ENCODE results near the gene KREMEN1.
A peak's percentile ranks its signal among the peaks of the same experiment; 100 is the strongest.
"Not testable (repeated sequence)": the region's sequence is repeated elsewhere in the genome, so short reads cannot be mapped to it uniquely, and the experiment has no call there.

The KREMEN1 gene

DNA sequence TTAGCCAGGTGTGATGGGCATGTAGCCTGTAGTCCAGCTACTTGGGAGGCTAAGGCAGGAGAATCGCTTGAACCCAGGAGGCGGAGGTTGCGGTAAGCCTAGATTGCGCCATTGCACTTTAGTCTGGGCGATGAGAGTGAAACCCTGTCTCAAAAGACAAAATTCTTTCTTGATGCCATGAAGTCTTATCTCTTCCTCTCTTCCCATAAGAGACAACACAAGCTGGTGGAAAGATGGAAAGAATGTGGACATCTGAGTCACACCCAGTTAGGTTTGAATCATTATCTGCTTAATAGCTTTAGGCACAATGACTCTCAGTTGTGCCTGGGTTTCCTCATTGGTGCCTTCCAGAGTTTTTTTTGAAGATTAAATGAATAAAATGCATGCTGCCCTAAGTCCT lies 35.3 kb downstream of the KREMEN1 start:
- DNase-seq: no peak

DNA sequence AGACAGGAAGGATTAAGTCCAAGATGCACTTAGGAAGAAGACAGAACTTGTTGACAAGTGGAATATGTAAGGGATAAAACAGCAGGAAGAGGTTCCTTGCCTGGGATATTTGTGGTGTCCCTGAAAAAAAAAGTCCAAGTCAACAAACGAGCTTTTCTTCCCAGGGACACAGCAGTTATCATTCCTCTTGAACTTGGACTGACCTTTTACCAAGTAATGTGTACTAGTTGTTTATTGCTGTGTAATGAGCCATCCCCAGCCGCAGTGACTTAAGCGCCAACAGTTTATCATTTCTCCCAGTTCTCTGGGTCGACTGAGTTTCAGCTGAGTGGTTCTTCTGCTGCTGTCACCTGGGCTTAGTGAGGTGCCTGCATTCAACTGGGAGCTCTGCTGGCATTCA lies 37.0 kb downstream of the KREMEN1 start:
- DNase-seq: no peak

DNA sequence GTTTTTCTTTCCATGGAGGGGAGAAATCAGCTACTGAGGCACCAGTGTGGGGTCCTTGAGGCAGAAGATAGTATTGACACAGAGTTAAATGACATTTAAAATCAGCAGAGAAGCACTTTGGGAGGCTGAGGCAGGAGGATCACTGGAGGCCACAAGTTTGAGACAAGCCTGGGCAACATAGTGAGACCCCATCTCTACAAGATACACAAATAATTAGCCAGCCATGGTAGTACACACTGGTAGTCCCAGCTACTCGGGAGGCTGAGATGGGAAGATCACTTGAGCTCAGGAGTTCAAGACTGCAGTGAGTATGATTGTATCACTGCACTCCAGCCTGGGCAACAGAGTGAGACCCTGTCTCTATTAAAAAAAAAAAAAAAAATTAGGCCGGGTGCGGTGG lies 38.1 kb downstream of the KREMEN1 start:
- DNase-seq: no peak

- no peak for DNase-seq
These were observed 39.3 kb downstream of the KREMEN1 start for GRCh38 chr22:29112121-29112520.

GRCh38 chr22:29112681-29113080 lies 39.8 kb downstream of the KREMEN1 start:
- DNase-seq: no peak

DNA sequence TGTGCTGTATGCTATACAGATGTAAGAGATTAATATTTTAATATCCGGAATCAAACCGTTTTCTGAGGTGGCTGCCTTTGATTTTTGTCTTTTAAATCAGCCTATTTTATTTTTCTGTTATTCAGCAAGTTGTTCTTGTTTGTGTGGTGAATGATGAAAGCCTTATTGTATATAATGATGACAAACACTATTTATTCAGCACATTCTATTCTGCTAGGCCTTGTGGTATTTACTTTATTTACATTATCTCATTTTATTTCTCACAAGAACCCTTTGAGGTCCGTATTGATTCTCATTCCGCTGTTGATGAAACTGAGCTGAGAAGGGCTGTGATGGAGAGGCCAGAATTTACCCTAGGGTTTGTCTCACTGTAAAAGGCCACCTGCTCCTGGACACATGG lies 40.5 kb downstream of the KREMEN1 start:
- DNase-seq: no peak

- no peak for DNase-seq
These were observed 41.6 kb downstream of the KREMEN1 start for GRCh38 chr22:29114392-29114791.

DNA sequence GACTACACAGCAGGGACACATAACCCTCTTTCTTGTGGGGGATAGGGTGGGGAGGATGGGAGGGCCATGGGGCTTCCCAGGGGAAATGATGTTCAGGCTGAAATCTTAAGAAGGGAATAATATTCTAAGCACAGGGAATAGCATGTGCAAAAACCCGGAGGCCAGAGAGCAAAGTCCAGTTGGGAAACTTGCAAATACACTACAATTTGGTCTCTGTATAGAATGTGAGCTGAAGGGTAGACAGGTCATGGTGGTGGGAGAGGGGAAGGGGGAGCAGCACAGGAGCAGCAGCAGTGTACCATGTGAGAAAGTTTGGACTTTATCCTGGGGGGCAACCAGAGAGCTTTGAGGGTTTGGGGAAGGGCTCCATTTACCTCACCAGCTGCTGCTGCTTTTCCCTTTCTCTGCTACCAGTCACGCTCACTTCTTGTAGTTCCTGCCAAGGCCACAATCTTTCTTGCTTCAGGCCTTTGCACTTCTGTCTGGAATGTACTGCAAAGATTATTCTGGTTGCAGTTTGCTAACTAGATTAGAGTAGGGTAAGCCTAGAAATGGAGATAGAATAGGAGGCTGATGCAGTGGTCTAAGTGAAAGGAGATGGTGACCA lies 43.0 kb downstream of the KREMEN1 start:
- no peak for DNase-seq

GRCh38 chr22:29116397-29117123 lies 43.7 kb downstream of the KREMEN1 start:
- DNase-seq: no peak

DNA sequence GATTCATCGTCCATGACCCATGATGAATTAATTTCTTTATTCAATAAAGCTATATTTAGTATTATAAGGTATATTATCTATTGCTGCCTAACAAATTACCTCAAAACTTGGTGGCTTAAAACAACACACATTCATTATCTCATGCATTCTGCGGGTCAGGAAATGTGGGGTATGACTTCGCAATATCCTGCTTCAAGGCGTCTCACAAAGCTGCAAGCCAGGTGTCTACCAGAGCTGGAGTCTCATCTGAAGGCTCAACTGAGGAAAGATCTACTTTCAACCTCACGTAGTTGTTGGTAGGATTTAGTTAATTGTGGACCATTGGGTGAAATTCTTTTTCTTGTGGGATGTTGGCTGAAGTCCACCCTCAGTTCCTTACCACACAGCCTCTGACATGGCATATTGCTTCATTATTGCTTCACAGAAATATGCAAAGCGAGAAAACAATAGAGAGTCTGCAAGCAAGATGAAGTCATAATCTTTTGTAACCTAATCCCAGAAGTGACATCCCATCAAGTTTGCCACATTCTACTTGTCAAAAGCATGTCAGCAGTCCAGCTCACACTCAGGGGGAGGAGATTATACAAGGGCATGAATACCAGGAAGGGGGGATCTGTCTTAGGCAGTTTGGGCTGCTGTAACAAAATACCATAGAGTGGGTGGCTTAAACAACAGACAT lies 45.1 kb downstream of the KREMEN1 start:
- no peak for DNase-seq

DNA sequence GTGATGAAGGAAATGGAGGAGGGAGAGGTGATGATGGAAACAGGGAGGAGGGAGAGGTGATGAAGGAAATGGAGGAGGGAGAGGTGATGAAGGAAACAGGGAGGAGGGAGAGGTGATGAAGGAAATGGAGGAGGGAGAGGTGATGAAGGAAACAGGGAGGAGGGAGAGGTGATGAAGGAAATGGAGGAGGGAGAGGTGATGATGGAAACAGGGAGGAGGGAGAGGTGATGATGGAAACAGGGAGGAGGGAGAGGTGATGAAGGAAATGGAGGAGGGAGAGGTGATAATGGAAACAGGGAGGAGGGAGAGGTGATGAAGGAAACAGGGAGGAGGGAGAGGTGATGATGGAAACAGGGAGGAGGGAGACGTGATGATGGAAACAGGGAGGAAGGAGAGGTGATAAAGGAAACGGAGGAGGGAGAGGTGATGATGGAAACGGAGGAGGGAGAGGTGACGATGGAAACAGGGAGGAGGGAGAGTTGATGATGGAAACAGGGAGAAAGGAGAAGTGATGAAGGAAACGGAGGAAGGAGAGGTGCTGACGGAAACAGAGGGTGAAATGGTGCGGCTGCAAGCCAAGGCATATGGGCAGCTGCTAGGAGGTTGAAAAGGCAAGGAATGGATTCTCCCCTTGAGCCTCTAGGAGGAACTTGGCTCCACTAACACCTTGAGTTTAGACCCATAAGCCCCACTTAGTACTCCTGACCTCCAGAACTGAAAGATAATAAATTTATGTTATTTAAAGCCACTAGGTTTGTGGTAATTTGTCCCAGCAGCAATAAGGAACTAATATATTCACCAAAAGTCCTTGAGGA lies 47.5 kb downstream of the KREMEN1 start:
- DNase-seq: not testable (repeated sequence)

DNA sequence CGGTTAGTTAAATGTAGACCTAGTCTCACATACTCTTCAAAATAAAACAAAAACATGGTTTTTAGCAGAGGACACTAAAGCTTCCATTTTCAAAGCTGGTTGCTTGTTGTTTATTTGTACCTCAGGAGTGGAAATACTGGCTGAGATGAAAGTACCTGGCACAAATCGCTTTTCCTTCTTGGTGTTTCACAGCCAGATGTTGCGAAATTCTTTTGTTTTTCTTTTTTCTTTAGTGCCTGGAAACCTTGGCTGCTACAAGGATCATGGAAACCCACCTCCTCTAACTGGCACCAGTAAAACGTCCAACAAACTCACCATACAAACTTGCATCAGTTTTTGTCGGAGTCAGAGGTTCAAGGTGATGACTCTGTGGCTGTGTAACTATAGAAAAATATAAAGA lies 48.3 kb downstream of the KREMEN1 start:
- no peak for DNase-seq

GRCh38 chr22:29122041-29122440 lies 49.2 kb downstream of the KREMEN1 start:
- no peak for DNase-seq

- no peak for DNase-seq
These were observed 52.1 kb downstream of the KREMEN1 start for GRCh38 chr22:29124777-29125442.

- no peak for DNase-seq
These were observed 52.6 kb downstream of the KREMEN1 start for GRCh38 chr22:29125443-29125778.

GRCh38 chr22:29125844-29126243 lies 53.0 kb downstream of the KREMEN1 start:
- no peak for DNase-seq

GRCh38 chr22:29126670-29127395 lies 54.0 kb downstream of the KREMEN1 start:
- DNase-seq: no peak

- DNase-seq: no peak
These were observed 56.3 kb downstream of the KREMEN1 start for GRCh38 chr22:29128891-29129807.

GRCh38 chr22:29129808-29130140 lies 56.9 kb downstream of the KREMEN1 start:
- no peak for DNase-seq

DNA sequence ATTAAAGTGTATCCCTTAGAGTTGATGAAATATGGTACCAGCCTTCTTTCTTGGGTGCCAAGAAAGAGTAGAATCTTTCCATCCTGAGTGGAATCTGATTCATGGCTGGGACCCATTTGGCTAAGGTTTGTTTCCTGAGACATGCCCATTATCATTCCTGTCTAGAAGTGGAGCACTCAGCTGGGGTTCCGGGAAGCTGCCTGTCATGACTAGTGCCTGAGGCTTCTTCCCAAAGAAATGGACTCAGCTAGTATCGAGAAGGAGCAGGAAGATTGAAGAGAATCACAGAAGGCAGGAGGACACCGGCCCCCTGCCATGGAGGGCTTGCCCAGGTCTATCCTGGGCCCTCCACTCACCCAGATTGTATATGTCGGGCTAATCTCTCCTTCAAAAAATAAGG lies 57.6 kb downstream of the KREMEN1 start:
- DNase-seq: peak in 1 of 14 donors; percentile 22

DNA sequence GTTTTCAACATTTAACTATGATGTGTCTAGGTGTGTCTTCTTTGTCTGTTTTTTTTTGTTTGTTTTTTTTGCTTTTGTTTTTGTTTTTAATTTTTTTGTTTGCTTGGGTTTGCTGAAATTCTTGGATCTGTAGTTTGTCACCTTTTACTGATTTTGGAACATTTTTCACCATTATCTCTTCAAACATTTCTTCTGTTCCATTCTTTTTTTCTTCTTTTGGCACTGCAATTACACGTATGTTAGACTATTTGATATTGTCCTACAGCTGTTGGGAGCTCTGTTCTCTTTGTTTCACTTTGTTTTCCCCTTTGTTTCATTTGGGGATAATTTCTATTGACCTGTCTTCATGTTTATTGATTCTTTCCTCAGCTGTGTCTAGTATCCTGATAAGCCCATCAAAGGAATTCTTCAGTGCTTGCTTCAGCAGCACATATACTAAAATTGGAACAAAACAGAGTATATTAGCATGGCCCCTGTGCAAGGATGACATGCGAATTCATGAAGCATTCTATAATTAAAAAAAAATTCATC lies 60.8 kb downstream of the KREMEN1 start:
- no peak for DNase-seq

Measured in C1 segment of cervical spinal cord (tissue), 14 donors.